ENCODE data around the gene COL6A6.

COL6A6 gene

GRCh38 chr3:130504701-130505100 is 12.3 kb upstream of the COL6A6 start:
- H3K9me3 ChIP-seq (ENCODE audit: control insufficient read depth, low read length), result no peaks in the 10 kb centered on the region
- H3K36me3 ChIP-seq (ENCODE audit: control insufficient read depth, insufficient read depth, low read length), result no peaks in the 10 kb centered on the region
- H3K4me3 ChIP-seq (ENCODE audit: insufficient read depth, low read depth, low read length, poor library complexity, severe bottlenecking), result no peak overlapping the region
- H3K27ac ChIP-seq (ENCODE audit: insufficient read depth, low read length, poor library complexity, severe bottlenecking), result no peak overlapping the region
- H3K27me3 ChIP-seq (replicated peaks; ENCODE audit: control insufficient read depth, insufficient read depth, low read length, poor library complexity, severe bottlenecking), result peaks cover 4% of the 10 kb centered on the region
- no peak for DNase-seq
- H3K4me1 ChIP-seq (ENCODE audit: control insufficient read depth, insufficient read depth, low read length, poor library complexity, severe bottlenecking), result no peaks in the 10 kb centered on the region

GRCh38 chr3:130506031-130506430 is 10.9 kb upstream of the COL6A6 start:
- Histone ChIP-seq H3K27me3 (replicated peaks; ENCODE audit: control insufficient read depth, insufficient read depth, low read length, poor library complexity, severe bottlenecking) (peaks cover 9% of the 10 kb centered on the region), H3K36me3 (ENCODE audit: control insufficient read depth, insufficient read depth, low read length) (no peaks in the 10 kb centered on the region), H3K9me3 (ENCODE audit: control insufficient read depth, low read length) (no peaks in the 10 kb centered on the region), H3K4me3 (ENCODE audit: insufficient read depth, low read depth, low read length, poor library complexity, severe bottlenecking) (no peak overlapping the region), H3K4me1 (ENCODE audit: control insufficient read depth, insufficient read depth, low read length, poor library complexity, severe bottlenecking) (no peaks in the 10 kb centered on the region), H3K27ac (ENCODE audit: insufficient read depth, low read length, poor library complexity, severe bottlenecking) (no peak overlapping the region)
- DNase-seq, result no peak

- Histone ChIP-seq H3K27me3 (replicated peaks; ENCODE audit: control insufficient read depth, insufficient read depth, low read length, poor library complexity, severe bottlenecking) (peaks cover 9% of the 10 kb centered on the region), H3K36me3 (ENCODE audit: control insufficient read depth, insufficient read depth, low read length) (no peaks in the 10 kb centered on the region), H3K27ac (ENCODE audit: insufficient read depth, low read length, poor library complexity, severe bottlenecking) (no peak overlapping the region), H3K4me3 (ENCODE audit: insufficient read depth, low read depth, low read length, poor library complexity, severe bottlenecking) (no peak overlapping the region), H3K9me3 (ENCODE audit: control insufficient read depth, low read length) (no peaks in the 10 kb centered on the region), H3K4me1 (ENCODE audit: control insufficient read depth, insufficient read depth, low read length, poor library complexity, severe bottlenecking) (no peaks in the 10 kb centered on the region)
- DNase-seq, result no peak
Observed at GRCh38 chr3:130507746-130508145, 9.2 kb upstream of the COL6A6 start.

- no peaks in the 10 kb centered on the region for H3K4me1 ChIP-seq (ENCODE audit: control insufficient read depth, insufficient read depth, low read length, poor library complexity, severe bottlenecking)
- H3K36me3 ChIP-seq (ENCODE audit: control insufficient read depth, insufficient read depth, low read length), result no peaks in the 10 kb centered on the region
- H3K9me3 ChIP-seq (ENCODE audit: control insufficient read depth, low read length), result no peaks in the 10 kb centered on the region
- no peak for DNase-seq
- H3K27ac ChIP-seq (ENCODE audit: insufficient read depth, low read length, poor library complexity, severe bottlenecking), result no peak overlapping the region
- peaks cover 9% of the 10 kb centered on the region for H3K27me3 ChIP-seq (replicated peaks; ENCODE audit: control insufficient read depth, insufficient read depth, low read length, poor library complexity, severe bottlenecking)
- no peak overlapping the region for H3K4me3 ChIP-seq (ENCODE audit: insufficient read depth, low read depth, low read length, poor library complexity, severe bottlenecking)
Observed at GRCh38 chr3:130509008-130509407, 8.0 kb upstream of the COL6A6 start.

- Histone ChIP-seq H3K4me1 (ENCODE audit: control insufficient read depth, insufficient read depth, low read length, poor library complexity, severe bottlenecking) (no peaks in the 10 kb centered on the region), H3K36me3 (ENCODE audit: control insufficient read depth, insufficient read depth, low read length) (no peaks in the 10 kb centered on the region), H3K9me3 (ENCODE audit: control insufficient read depth, low read length) (no peaks in the 10 kb centered on the region), H3K27ac (ENCODE audit: insufficient read depth, low read length, poor library complexity, severe bottlenecking) (no peak overlapping the region), H3K27me3 (replicated peaks; ENCODE audit: control insufficient read depth, insufficient read depth, low read length, poor library complexity, severe bottlenecking) (peaks cover 13% of the 10 kb centered on the region), H3K4me3 (ENCODE audit: insufficient read depth, low read depth, low read length, poor library complexity, severe bottlenecking) (no peak overlapping the region)
- DNase-seq, result no peak
Observed at GRCh38 chr3:130514681-130515080, 2.3 kb upstream of the COL6A6 start.

GRCh38 chr3:130515755-130516154 is 1.2 kb upstream of the COL6A6 start:
- no peak for DNase-seq
- Histone ChIP-seq H3K27me3 (replicated peaks; ENCODE audit: control insufficient read depth, insufficient read depth, low read length, poor library complexity, severe bottlenecking) (peaks cover 8% of the 10 kb centered on the region), H3K27ac (ENCODE audit: insufficient read depth, low read length, poor library complexity, severe bottlenecking) (no peak overlapping the region), H3K4me1 (ENCODE audit: control insufficient read depth, insufficient read depth, low read length, poor library complexity, severe bottlenecking) (no peaks in the 10 kb centered on the region), H3K9me3 (ENCODE audit: control insufficient read depth, low read length) (no peaks in the 10 kb centered on the region), H3K36me3 (ENCODE audit: control insufficient read depth, insufficient read depth, low read length) (no peaks in the 10 kb centered on the region), H3K4me3 (ENCODE audit: insufficient read depth, low read depth, low read length, poor library complexity, severe bottlenecking) (no peak overlapping the region)

- Histone ChIP-seq H3K27me3 (replicated peaks; ENCODE audit: control insufficient read depth, insufficient read depth, low read length, poor library complexity, severe bottlenecking) (peaks cover 8% of the 10 kb centered on the region), H3K9me3 (ENCODE audit: control insufficient read depth, low read length) (no peaks in the 10 kb centered on the region), H3K27ac (ENCODE audit: insufficient read depth, low read length, poor library complexity, severe bottlenecking) (no peak overlapping the region), H3K4me1 (ENCODE audit: control insufficient read depth, insufficient read depth, low read length, poor library complexity, severe bottlenecking) (no peaks in the 10 kb centered on the region), H3K4me3 (ENCODE audit: insufficient read depth, low read depth, low read length, poor library complexity, severe bottlenecking) (no peak overlapping the region), H3K36me3 (ENCODE audit: control insufficient read depth, insufficient read depth, low read length) (no peaks in the 10 kb centered on the region)
- no peak for DNase-seq
Observed at GRCh38 chr3:130517602-130518001, 625 bp downstream of the COL6A6 start.

- H3K9me3 ChIP-seq (ENCODE audit: control insufficient read depth, low read length), result no peaks in the 10 kb centered on the region
- no peak overlapping the region for H3K27ac ChIP-seq (ENCODE audit: insufficient read depth, low read length, poor library complexity, severe bottlenecking)
- H3K4me1 ChIP-seq (ENCODE audit: control insufficient read depth, insufficient read depth, low read length, poor library complexity, severe bottlenecking), result no peaks in the 10 kb centered on the region
- H3K36me3 ChIP-seq (ENCODE audit: control insufficient read depth, insufficient read depth, low read length), result no peaks in the 10 kb centered on the region
- DNase-seq, result no peak
- H3K27me3 ChIP-seq (replicated peaks; ENCODE audit: control insufficient read depth, insufficient read depth, low read length, poor library complexity, severe bottlenecking), result peaks cover 8% of the 10 kb centered on the region
- H3K4me3 ChIP-seq (ENCODE audit: insufficient read depth, low read depth, low read length, poor library complexity, severe bottlenecking), result no peak overlapping the region
Observed at GRCh38 chr3:130519754-130520153, 2.8 kb downstream of the COL6A6 start.

- DNase-seq, result no peak
- Histone ChIP-seq H3K4me3 (ENCODE audit: insufficient read depth, low read depth, low read length, poor library complexity, severe bottlenecking) (no peak overlapping the region), H3K9me3 (ENCODE audit: control insufficient read depth, low read length) (no peaks in the 10 kb centered on the region), H3K36me3 (ENCODE audit: control insufficient read depth, insufficient read depth, low read length) (no peaks in the 10 kb centered on the region), H3K27ac (ENCODE audit: insufficient read depth, low read length, poor library complexity, severe bottlenecking) (no peak overlapping the region), H3K27me3 (replicated peaks; ENCODE audit: control insufficient read depth, insufficient read depth, low read length, poor library complexity, severe bottlenecking) (no peaks in the 10 kb centered on the region), H3K4me1 (ENCODE audit: control insufficient read depth, insufficient read depth, low read length, poor library complexity, severe bottlenecking) (no peaks in the 10 kb centered on the region)
Observed at GRCh38 chr3:130522399-130522798, 5.4 kb downstream of the COL6A6 start.

- DNase-seq, result no peak
- no peaks in the 10 kb centered on the region for H3K9me3 ChIP-seq (ENCODE audit: control insufficient read depth, low read length)
- H3K4me1 ChIP-seq (ENCODE audit: control insufficient read depth, insufficient read depth, low read length, poor library complexity, severe bottlenecking), result peaks cover 8% of the 10 kb centered on the region
- H3K27me3 ChIP-seq (replicated peaks; ENCODE audit: control insufficient read depth, insufficient read depth, low read length, poor library complexity, severe bottlenecking), result no peaks in the 10 kb centered on the region
- no peak overlapping the region for H3K27ac ChIP-seq (ENCODE audit: insufficient read depth, low read length, poor library complexity, severe bottlenecking)
- H3K4me3 ChIP-seq (ENCODE audit: insufficient read depth, low read depth, low read length, poor library complexity, severe bottlenecking), result no peak overlapping the region
- H3K36me3 ChIP-seq (ENCODE audit: control insufficient read depth, insufficient read depth, low read length), result no peaks in the 10 kb centered on the region
Observed at GRCh38 chr3:130527426-130527825, 10.4 kb downstream of the COL6A6 start.

GRCh38 chr3:130528120-130528519 is 11.1 kb downstream of the COL6A6 start:
- no peaks in the 10 kb centered on the region for H3K9me3 ChIP-seq (ENCODE audit: control insufficient read depth, low read length)
- H3K27ac ChIP-seq (ENCODE audit: insufficient read depth, low read length, poor library complexity, severe bottlenecking), result no peak overlapping the region
- no peak overlapping the region for H3K4me3 ChIP-seq (ENCODE audit: insufficient read depth, low read depth, low read length, poor library complexity, severe bottlenecking)
- no peaks in the 10 kb centered on the region for H3K27me3 ChIP-seq (replicated peaks; ENCODE audit: control insufficient read depth, insufficient read depth, low read length, poor library complexity, severe bottlenecking)
- H3K36me3 ChIP-seq (ENCODE audit: control insufficient read depth, insufficient read depth, low read length), result no peaks in the 10 kb centered on the region
- DNase-seq, result no peak
- peaks cover 8% of the 10 kb centered on the region for H3K4me1 ChIP-seq (ENCODE audit: control insufficient read depth, insufficient read depth, low read length, poor library complexity, severe bottlenecking)

Measured in effector memory CD4-positive, alpha-beta T cell (primary cell).